ENCODE measurements around the gene CTDP1. TPM values are rescaled to one million over a fixed set of nuclear protein-coding genes. Genes with fewer than 3 reads are reported as not detected.

CTDP1 gene
- total and polyA plus RNA-seq, 12 donors = 3.8 to 23.9 (median 15.8) TPM

GRCh38 chr18:79733986-79734770, 54.6 kb downstream of the CTDP1 start:
- Histone ChIP-seq H3K27me3 (no peaks in the 10 kb centered on the region), H3K4me1 (replicated peaks in 1 of 2) (no peaks in the 10 kb centered on the region), H3K36me3 (replicated peaks in 1 of 2) (peaks cover 0 to 18% of the 10 kb centered on the region in 2 donors), H3K27ac (no peak overlapping the region), H3K4me3 (no peak overlapping the region), H3K9me3 (replicated peaks in 1 of 3) (peaks cover 0 to 22% (median 3%) of the 10 kb centered on the region in 3 donors)
- no peak for DNase-seq
- 89 to 95% (median 93%) methylated on average over 19 to 33 of the region's 33 CpGs for WGBS, 4 donors
- intact Hi-C loops (cut with DNase I) = no loop called here
- TF ChIP-seq POLR2A (IDR thresholded peaks at IDR 0.05) = no peak
- TF ChIP-seq, protein P1, sequence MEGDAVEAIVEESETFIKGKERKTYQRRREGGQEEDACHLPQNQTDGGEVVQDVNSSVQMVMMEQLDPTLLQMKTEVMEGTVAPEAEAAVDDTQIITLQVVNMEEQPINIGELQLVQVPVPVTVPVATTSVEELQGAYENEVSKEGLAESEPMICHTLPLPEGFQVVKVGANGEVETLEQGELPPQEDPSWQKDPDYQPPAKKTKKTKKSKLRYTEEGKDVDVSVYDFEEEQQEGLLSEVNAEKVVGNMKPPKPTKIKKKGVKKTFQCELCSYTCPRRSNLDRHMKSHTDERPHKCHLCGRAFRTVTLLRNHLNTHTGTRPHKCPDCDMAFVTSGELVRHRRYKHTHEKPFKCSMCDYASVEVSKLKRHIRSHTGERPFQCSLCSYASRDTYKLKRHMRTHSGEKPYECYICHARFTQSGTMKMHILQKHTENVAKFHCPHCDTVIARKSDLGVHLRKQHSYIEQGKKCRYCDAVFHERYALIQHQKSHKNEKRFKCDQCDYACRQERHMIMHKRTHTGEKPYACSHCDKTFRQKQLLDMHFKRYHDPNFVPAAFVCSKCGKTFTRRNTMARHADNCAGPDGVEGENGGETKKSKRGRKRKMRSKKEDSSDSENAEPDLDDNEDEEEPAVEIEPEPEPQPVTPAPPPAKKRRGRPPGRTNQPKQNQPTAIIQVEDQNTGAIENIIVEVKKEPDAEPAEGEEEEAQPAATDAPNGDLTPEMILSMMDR (IDR thresholded peaks at IDR 0.05) = no peak

DNA sequence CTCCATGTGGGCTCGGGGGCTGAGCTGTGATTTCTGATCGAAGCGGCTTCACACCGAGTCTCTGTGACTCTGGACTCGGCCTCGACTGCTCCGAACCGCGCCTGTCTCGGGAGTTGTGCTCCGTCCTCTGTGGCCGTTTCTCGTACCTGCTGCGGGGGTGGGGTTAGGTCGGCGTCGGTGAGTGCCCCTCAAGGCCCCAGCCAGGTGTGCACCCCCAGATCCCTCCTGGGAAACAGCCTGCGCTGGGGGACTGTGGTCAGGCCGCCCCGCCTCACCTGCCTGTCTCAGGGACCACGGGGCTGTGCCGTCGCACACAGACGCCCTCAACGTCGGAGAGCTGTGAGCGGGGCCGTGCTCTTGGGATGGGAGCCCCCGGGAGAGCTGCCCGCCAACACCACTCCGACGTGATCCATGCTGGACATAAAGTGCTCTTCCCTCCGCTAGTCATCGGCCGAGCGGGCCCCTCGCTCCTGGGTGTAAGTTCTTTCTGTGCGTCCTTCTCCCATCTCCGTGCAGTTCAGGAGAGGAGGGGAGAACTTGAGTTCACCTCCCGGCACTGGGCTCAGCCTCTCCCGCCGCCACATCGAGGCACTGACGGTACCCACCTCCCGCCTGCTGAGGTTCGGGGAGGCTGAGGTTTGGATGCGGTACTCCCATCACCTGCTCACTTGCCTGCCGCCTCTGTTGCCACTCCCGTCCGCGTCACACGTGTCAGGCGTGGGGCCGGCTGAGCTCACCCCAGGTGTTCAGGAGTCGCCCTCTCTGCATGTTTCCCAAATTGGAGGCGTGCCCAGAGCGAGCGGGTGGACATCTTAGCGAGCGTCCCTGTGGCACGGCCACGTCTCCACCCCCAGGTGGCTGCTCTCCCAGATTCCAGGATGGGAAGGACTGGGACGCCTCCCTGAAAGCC, 55.7 kb downstream of the CTDP1 start:
- H3K9me3 ChIP-seq (replicated peaks in 1 of 3) = peaks cover 0 to 22% (median 3%) of the 10 kb centered on the region in 3 donors
- H3K27me3 ChIP-seq = no peaks in the 10 kb centered on the region
- intact Hi-C loops (cut with DNase I) = no loop called here
- H3K4me3 ChIP-seq = no peak overlapping the region
- TF ChIP-seq, protein P1 (IDR thresholded peaks at IDR 0.05) = no peak
- TF ChIP-seq POLR2A (IDR thresholded peaks at IDR 0.05) = no peak
- DNase-seq = no peak
- H3K27ac ChIP-seq = no peak overlapping the region
- H3K4me1 ChIP-seq (replicated peaks in 1 of 2) = no peaks in the 10 kb centered on the region
- 94 to 98% (median 95%) methylated on average over 48 to 63 of the region's 63 CpGs for WGBS, 4 donors
- peaks cover 0 to 11% of the 10 kb centered on the region in 2 donors for H3K36me3 ChIP-seq (replicated peaks in 1 of 2)

- Histone ChIP-seq H3K9me3 (replicated peaks in 1 of 3) (peaks cover 0 to 22% (median 3%) of the 10 kb centered on the region in 3 donors), H3K27me3 (no peaks in the 10 kb centered on the region), H3K27ac (no peak overlapping the region), H3K4me3 (no peak overlapping the region), H3K4me1 (replicated peaks in 1 of 2) (no peaks in the 10 kb centered on the region), H3K36me3 (replicated peaks in 1 of 2) (peaks cover 0 to 13% of the 10 kb centered on the region in 2 donors)
- intact Hi-C loops (cut with DNase I) = no loop called here
- 94 to 96% (median 96%) methylated on average over 20 to 25 of the region's 25 CpGs for WGBS, 4 donors
- no peak for DNase-seq
- TF ChIP-seq, protein P1 (IDR thresholded peaks at IDR 0.05) = no peak
- no peak for TF ChIP-seq POLR2A (IDR thresholded peaks at IDR 0.05)
Measured at GRCh38 chr18:79736230-79736629, 56.6 kb downstream of the CTDP1 start.

DNA sequence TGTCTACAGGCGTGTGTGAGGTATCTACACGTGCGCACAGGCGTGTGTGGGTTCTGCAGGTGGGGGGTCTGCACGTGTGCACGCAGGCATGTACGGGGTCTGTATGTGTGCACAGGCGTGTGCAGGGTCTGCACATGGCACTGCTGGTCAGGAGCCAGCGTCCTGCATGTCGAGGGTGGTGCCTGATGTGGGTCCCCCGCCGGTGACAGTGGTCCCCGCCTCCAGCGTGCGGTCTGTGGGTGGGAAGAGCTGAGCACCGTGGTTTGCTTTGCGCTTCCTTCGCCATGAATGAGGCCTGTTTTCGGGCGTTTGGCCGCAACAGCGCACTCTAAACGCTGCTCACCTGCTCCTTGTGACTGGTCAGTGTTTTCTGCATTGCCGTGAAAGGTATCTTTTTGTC, 57.2 kb downstream of the CTDP1 start:
- no peaks in the 10 kb centered on the region for H3K27me3 ChIP-seq
- H3K4me3 ChIP-seq = no peak overlapping the region
- no peak for DNase-seq
- peaks cover 0 to 17% of the 10 kb centered on the region in 2 donors for H3K36me3 ChIP-seq (replicated peaks in 1 of 2)
- WGBS, 4 donors = 95 to 96% (median 96%) methylated on average over 12 to 24 of the region's 24 CpGs
- intact Hi-C loops (cut with DNase I) = no loop called here
- TF ChIP-seq, protein P1 (IDR thresholded peaks at IDR 0.05) = no peak
- TF ChIP-seq POLR2A (IDR thresholded peaks at IDR 0.05) = no peak
- peaks cover 0 to 18% (median 3%) of the 10 kb centered on the region in 3 donors for H3K9me3 ChIP-seq (replicated peaks in 1 of 3)
- no peak overlapping the region for H3K27ac ChIP-seq
- H3K4me1 ChIP-seq (replicated peaks in 1 of 2) = no peaks in the 10 kb centered on the region

Data from adrenal gland (tissue), 12 donors.